Gastrocnemius medialis (tissue), 4 donors: ENCODE results near the gene WNK2. TPM values are rescaled to one million over a fixed set of nuclear protein-coding genes. Genes with fewer than 3 reads are reported as not detected.
A peak's percentile ranks its signal among the peaks of the same experiment; 100 is the strongest.

Experiments used
- ATAC-seq, 2 donors: fragments of 150-250 bp; one replicate each; pipeline ENCODE4 v1.9.1; 2016
- DNase-seq, 2 donors: peaks; one replicate each; pipeline ENCODE4 v3.0.0-alpha.2; 2019
- H3K27ac ChIP-seq, 4 donors: fragments of 200-600 bp; sonication (generic); 1 replicate in 1 of 4; 2 replicates in 3 of 4; pipeline ENCODE4 v1.5.1; 2016 to 2018; ENCODE audit warnings: mild to moderate bottlenecking in 2 of 4, moderate library complexity in 1 of 4
- H3K27me3 ChIP-seq, 3 donors: fragments of 200-600 bp; sonication (generic) in 2 of 3; 1 replicate in 1 of 3; 2 replicates in 2 of 3; pipeline versions ENCODE4 v1.5.1 to v1.6.0; 2016 to 2019; ENCODE audit warnings: mild to moderate bottlenecking in 1 of 3, moderate library complexity in 1 of 3
- H3K36me3 ChIP-seq, 2 donors: fragments of 200-600 bp; sonication (generic) in 1 of 2; one replicate each; pipeline ENCODE4 v1.5.1; 2017 to 2018
- H3K4me1 ChIP-seq, 2 donors: fragments of 200-600 bp; sonication (generic) in 1 of 2; one replicate each; pipeline ENCODE4 v1.5.1; 2016 to 2017; ENCODE audit warnings: mild to moderate bottlenecking in 2 of 2
- H3K4me3 ChIP-seq, 4 donors: fragments of 200-600 bp; sonication (generic) in 3 of 4; 1 replicate in 1 of 4; 2 replicates in 3 of 4; pipeline ENCODE4 v1.5.1; 2016 to 2019; ENCODE audit warnings: mild to moderate bottlenecking in 2 of 4
- H3K9me3 ChIP-seq, 3 donors: fragments of 200-600 bp; sonication (generic) in 2 of 3; 1 replicate in 1 of 3; 2 replicates in 2 of 3; pipeline ENCODE4 v1.5.1; 2016 to 2019
- POLR2A ChIP-seq, 2 donors: fragments of 450-650 bp; IDR thresholded peaks; one replicate each; pipeline ENCODE4 v1.6.1; 2017; ENCODE audit warnings: antibody characterized with exemption in 2 of 2, mild to moderate bottlenecking in 2 of 2, moderate library complexity in 2 of 2
- in situ Hi-C, 4 donors: fragments of 200-750 bp; cut with MboI; loops; one replicate each; pipeline versions ENCODE4 v1.15.0 to v1.8.0; 2017; ENCODE audit warnings: low sequenced_read_pairs in 4 of 4
- intact Hi-C: fragments of 100-400 bp; cut with DNase I; formaldehyde crosslinking; loops from one replicate; pipeline ENCODE4 v1.15.1; 2023; ENCODE audit warnings: low total_unique reads
- total RNA-seq, 4 donors: library from RNA; depleted of rRNA; stranded (reverse); fragments of >200 nt; gene quantifications; one replicate each; pipeline versions ENCODE4 v1.1.0 to v1.2.3, GENCODE V29; 2016
- TF ChIP-seq, protein P1 (sequence below), 5 experiments: fragments of 450-650 bp in 3 of 5; fragments of 200-600 bp in 2 of 5; sonication (generic) in 2 of 5; IDR thresholded peaks in 4 of 5; conservative IDR thresholded peaks in 1 of 5; 1 replicate in 4 of 5; 2 replicates in 1 of 5; pipeline ENCODE4 v1.5.1; 2016 to 2019; ENCODE audit warnings: antibody characterized with exemption in 5 of 5, mild to moderate bottlenecking in 3 of 5, moderate library complexity in 3 of 5

WNK2 gene
- total RNA-seq, 4 donors from 2014 or later = 11.3 to 43.0 (median 24.7) TPM

DNA sequence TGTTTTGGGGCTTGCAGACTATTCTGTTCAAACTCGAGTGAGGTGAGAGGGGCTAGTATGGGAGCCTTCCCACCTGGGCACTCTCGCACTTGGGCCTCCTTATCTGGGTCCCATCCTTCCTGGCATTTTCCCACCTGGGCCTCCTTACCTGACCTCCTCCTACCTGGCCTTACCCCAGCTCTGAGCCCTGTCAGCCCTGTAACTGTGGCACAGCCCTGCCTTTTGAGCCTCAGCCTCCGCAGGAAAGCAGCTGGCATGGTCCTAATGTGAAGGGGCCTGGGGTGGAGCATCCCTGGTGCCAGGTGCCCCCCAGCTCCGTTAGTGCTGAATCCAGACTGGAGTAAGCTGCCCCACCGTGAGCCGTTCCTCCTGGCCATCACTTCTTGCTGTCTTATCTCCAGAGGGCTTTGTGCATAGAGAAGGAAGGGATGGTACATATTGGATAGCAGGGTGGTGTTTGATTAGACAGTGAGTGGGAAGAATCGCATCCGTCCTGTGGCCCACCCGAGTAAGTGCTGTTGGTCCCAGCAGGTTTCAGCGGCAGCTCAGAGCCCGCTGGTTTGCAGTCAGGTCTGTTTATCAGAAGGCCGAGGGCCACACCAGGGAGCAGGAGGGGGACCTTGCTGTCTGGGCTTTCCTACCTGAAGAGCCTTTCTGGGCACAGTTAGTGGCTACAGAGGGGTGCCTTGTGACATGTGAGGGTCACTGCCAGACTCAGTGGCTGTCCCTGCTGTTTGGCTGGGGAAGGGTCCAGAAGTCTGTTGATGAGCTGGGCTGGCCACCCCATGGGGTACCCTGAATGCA is 76.5 kb downstream of the WNK2 start:
- in situ Hi-C loops (no loop called here), intact Hi-C loops (loop anchor here (5.0 kb wide), 1 partner anchor 42 kb away; no protein-coding TSS in a partner anchor)
- DNase-seq (no peak), ATAC-seq (no peak)
- Histone ChIP-seq H3K4me3 (no peak overlapping the region), H3K4me1 (peaks cover 32 to 42% of the 10 kb centered on the region in 2 donors), H3K9me3 (no peaks in the 10 kb centered on the region), H3K27ac (no peak overlapping the region), H3K36me3 (no peaks in the 10 kb centered on the region), H3K27me3 (no peaks in the 10 kb centered on the region)
- no peak for TF ChIP-seq POLR2A (IDR thresholded peaks at IDR 0.05)
- TF ChIP-seq, protein P1, sequence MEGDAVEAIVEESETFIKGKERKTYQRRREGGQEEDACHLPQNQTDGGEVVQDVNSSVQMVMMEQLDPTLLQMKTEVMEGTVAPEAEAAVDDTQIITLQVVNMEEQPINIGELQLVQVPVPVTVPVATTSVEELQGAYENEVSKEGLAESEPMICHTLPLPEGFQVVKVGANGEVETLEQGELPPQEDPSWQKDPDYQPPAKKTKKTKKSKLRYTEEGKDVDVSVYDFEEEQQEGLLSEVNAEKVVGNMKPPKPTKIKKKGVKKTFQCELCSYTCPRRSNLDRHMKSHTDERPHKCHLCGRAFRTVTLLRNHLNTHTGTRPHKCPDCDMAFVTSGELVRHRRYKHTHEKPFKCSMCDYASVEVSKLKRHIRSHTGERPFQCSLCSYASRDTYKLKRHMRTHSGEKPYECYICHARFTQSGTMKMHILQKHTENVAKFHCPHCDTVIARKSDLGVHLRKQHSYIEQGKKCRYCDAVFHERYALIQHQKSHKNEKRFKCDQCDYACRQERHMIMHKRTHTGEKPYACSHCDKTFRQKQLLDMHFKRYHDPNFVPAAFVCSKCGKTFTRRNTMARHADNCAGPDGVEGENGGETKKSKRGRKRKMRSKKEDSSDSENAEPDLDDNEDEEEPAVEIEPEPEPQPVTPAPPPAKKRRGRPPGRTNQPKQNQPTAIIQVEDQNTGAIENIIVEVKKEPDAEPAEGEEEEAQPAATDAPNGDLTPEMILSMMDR (IDR thresholded peaks at IDR 0.05 in 4 of 5, conservative IDR thresholded peaks at IDR 0.05 in 1 of 5) = no peak

DNA sequence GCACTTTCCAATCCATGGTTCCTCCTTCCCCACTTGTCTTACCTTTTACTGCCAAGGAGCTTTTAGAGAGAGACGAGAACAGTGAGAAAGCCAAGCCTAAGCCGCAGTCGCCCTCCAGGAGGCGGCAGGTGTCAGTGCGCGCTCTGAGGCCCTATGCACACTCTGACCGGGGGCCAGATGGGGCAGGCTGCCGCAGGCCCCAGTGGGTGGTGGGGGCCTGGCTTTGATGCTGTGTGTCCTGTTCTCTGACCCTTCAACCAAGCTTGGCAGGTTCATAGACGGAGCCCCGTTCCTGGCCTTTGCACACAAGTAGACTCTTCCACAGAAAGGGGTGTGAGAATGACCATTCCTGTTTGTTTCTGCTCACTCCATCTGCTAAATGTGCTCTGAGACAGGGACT is 77.3 kb downstream of the WNK2 start:
- H3K4me3 ChIP-seq = no peak overlapping the region
- DNase-seq = no peak
- ATAC-seq = no peak
- no peaks in the 10 kb centered on the region for H3K9me3 ChIP-seq
- H3K4me1 ChIP-seq = peaks cover 32 to 48% of the 10 kb centered on the region in 2 donors
- intact Hi-C loops = loop anchor here (5.0 kb wide), 1 partner anchor 41 kb away; no protein-coding TSS in a partner anchor
- in situ Hi-C loops = no loop called here
- peak overlapping the region in 2 of 4 donors; percentile 67 to 84 for H3K27ac ChIP-seq
- H3K27me3 ChIP-seq = no peaks in the 10 kb centered on the region
- H3K36me3 ChIP-seq = no peaks in the 10 kb centered on the region
- TF ChIP-seq POLR2A (IDR thresholded peaks at IDR 0.05) = no peak
- TF ChIP-seq, protein P1 (IDR thresholded peaks at IDR 0.05 in 4 of 5, conservative IDR thresholded peaks at IDR 0.05 in 1 of 5) = no peak

DNA sequence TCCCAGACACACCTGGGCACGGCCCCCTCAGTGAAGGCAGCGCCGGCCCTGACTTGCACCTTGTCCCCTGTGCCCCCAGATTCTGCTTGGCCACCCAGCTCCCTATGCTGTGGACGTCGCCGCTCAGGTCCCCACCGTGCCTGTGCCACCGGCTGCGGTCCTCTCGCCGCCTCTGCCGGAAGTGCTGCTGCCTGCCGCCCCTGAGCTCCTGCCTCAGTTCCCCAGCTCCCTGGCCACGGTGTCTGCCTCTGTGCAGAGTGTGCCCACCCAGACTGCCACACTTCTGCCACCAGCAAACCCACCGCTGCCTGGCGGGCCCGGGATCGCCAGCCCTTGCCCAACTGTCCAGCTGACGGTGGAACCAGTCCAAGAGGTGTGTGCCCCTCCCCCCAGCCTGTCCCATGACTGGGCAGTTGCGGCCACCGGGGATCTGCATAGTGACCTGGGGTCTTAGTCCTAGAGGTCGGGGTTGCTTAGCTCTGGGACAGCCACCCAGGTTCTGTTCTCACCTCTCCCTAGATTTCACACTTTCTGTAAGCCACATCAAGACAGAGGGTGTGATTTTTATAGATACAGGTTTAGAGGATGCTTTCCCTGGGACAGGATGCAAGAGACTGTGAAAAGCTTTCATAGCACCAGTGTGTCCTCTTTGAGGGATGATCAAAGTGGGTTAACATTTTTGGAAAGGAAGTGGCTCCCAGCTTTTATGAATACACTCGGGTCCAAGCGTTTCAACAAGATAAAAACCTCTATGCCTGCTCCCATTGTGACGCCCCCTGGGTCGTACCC is 78.0 kb downstream of the WNK2 start:
- peak; percentile 17 to 49 for ATAC-seq
- intact Hi-C loops = loop anchor here (5.0 kb wide), 1 partner anchor 40 kb away; no protein-coding TSS in a partner anchor

DNA sequence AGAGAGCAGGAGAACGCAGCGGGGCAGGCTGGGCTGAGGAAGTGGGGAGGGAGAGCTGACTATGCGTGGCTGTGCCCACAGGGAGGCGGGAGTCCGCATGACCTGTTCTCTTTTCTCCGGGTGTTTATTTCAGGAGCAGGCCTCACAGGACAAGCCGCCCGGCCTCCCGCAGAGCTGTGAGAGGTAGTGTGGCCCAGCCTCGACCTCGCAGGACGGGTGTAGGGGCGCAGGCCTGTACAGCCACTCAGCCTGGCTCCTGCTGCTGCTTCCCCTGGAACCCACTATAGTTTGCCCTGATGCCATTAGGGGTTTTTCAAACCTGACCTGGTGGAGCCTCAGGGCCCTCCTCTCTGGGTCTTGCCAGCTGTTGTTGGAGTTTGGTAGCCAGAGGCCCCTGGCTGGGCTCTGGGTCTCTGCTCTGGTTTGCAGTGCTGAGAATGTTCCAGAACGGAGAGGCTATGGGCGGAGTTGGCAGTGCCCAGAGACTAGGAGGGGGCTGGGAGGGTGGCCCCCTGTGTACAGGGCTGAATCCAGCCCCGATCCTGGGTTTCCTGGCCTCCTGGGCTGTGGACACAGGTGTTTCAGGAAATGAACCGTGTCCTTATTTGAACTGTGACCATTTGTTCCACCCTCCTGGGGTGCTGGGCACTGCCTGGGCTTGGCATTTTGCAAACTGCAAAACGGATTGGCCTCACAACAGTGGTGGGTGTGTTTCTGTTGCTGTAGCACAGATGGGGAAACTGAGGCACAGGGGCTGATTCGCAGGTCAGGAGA is 78.8 kb downstream of the WNK2 start:
- H3K27ac ChIP-seq = peak overlapping the region; percentile 14 to 84 (median 60)
- DNase-seq = peak; percentile 69 to 76
- no peak for TF ChIP-seq POLR2A (IDR thresholded peaks at IDR 0.05)
- TF ChIP-seq, protein P1 (IDR thresholded peaks at IDR 0.05 in 4 of 5, conservative IDR thresholded peaks at IDR 0.05 in 1 of 5) = peak in 1 of 5 experiments; percentile 39
- ATAC-seq = peak in 1 of 2 donors; percentile 73
- in situ Hi-C loops (no loop called here), intact Hi-C loops (loop anchor here (5.0 kb wide), 1 partner anchor 40 kb away; no protein-coding TSS in a partner anchor)
- no peaks in the 10 kb centered on the region for H3K27me3 ChIP-seq
- peaks cover 0 to 4% of the 10 kb centered on the region in 2 donors for H3K36me3 ChIP-seq
- no peaks in the 10 kb centered on the region for H3K9me3 ChIP-seq
- H3K4me3 ChIP-seq = no peak overlapping the region
- peaks cover 30 to 44% of the 10 kb centered on the region in 2 donors for H3K4me1 ChIP-seq

More for the DNA sequence above, 78.0 kb downstream of the WNK2 start:
- TF ChIP-seq, protein P1 (IDR thresholded peaks at IDR 0.05 in 4 of 5, conservative IDR thresholded peaks at IDR 0.05 in 1 of 5) = no peak
- no peak for TF ChIP-seq POLR2A (IDR thresholded peaks at IDR 0.05)
- in situ Hi-C loops = no loop called here
- Histone ChIP-seq H3K36me3 (no peaks in the 10 kb centered on the region), H3K4me3 (no peak overlapping the region), H3K4me1 (peaks cover 32 to 48% of the 10 kb centered on the region in 2 donors), H3K27ac (peak overlapping the region; percentile 14 to 84 (median 60)), H3K27me3 (no peaks in the 10 kb centered on the region), H3K9me3 (no peaks in the 10 kb centered on the region)
- peak in 1 of 2 donors; percentile 64 for DNase-seq
